ENCODE results near the gene CPN2. TPM values are rescaled to one million over a fixed set of nuclear protein-coding genes. Genes with fewer than 3 reads are reported as not detected.

Gene CPN2
- total RNA-seq, 1 experiment from 2014 or later = 0.09 TPM

GRCh38 chr3:194303749-194304148, 47.4 kb downstream of the CPN2 start (continued):
- TF ChIP-seq ATF6 (CRISPR knock-in tag; IDR thresholded peaks at IDR 0.05) = no peak

- TF ChIP-seq MAX (CRISPR knock-in tag; IDR thresholded peaks at IDR 0.05) = no peak
- TF ChIP-seq MYBL2 (CRISPR knock-in tag; IDR thresholded peaks at IDR 0.05) = no peak
- no peak for TF ChIP-seq ZNF425 (CRISPR knock-in tag; conservative IDR thresholded peaks at IDR 0.05)
- TF ChIP-seq ZNF416 (CRISPR knock-in tag; IDR thresholded peaks at IDR 0.05) = no peak
- no peak for TF ChIP-seq TEAD4 (CRISPR knock-in tag; IDR thresholded peaks at IDR 0.05)
- no peak for TF ChIP-seq ZNF317 (CRISPR knock-in tag; IDR thresholded peaks at IDR 0.05; ENCODE audit: borderline replicate concordance, low read depth)
- TF ChIP-seq GABPB1 (CRISPR knock-in tag; IDR thresholded peaks at IDR 0.05) = no peak
- no peak for TF ChIP-seq RELA (CRISPR knock-in tag; IDR thresholded peaks at IDR 0.05; ENCODE audit: borderline replicate concordance)
- TF ChIP-seq RORB (CRISPR knock-in tag; IDR thresholded peaks at IDR 0.05) = no peak
- TF ChIP-seq ZNF263 (CRISPR knock-in tag; IDR thresholded peaks at IDR 0.05; ENCODE audit: low read depth) = no peak
- Mint-ChIP-seq H3K4me3 (no peak overlapping the region), H3K27ac (no peak overlapping the region), H3K36me3 (no peaks in the 10 kb centered on the region), H3K4me1 (peaks cover 43% of the 10 kb centered on the region), H3K9me3 (no peaks in the 10 kb centered on the region), H3K27me3 (ENCODE audit: low read depth) (peaks cover 10% of the 10 kb centered on the region)
- ChIA-PET POLR2A (interaction anchor here (0.5 to 0.6 kb wide), 2 partner anchors 24 to 33 kb away, joined by 4 to 5 read pairs; no protein-coding TSS in a partner anchor), CTCF (interaction anchor here (2.7 to 3.8 kb wide), 2 partner anchors 14 kb away, joined by 14 to 18 read pairs; no protein-coding TSS in a partner anchor)
- DNase-seq (ENCODE audit: low spot score) (no peak), ATAC-seq (no peak)
These were observed 49.4 kb downstream of the CPN2 start for GRCh38 chr3:194301730-194302129.

GRCh38 chr3:194300936-194301335, 50.2 kb downstream of the CPN2 start:
- H3K4me3 Mint-ChIP-seq = no peak overlapping the region
- no peak for DNase-seq (ENCODE audit: low spot score)
- H3K4me1 Mint-ChIP-seq = peaks cover 40% of the 10 kb centered on the region
- H3K27me3 Mint-ChIP-seq (ENCODE audit: low read depth) = peaks cover 10% of the 10 kb centered on the region
- H3K27ac Mint-ChIP-seq = no peak overlapping the region
- no peaks in the 10 kb centered on the region for H3K36me3 Mint-ChIP-seq
- ChIA-PET CTCF (interaction anchor here (1.0 to 3.8 kb wide), 4 partner anchors 13 to 25 kb away, joined by 3 to 18 read pairs (median 11); no protein-coding TSS in a partner anchor), POLR2A (no interaction called here)
- ATAC-seq = no peak
- H3K9me3 Mint-ChIP-seq = no peaks in the 10 kb centered on the region
- TF ChIP-seq STAT6 (CRISPR knock-in tag; conservative IDR thresholded peaks at IDR 0.05; ENCODE audit: low read depth) = no peak
- TF ChIP-seq ZMAT4 (CRISPR knock-in tag; IDR thresholded peaks at IDR 0.05) = no peak
- TF ChIP-seq SMAD3 (CRISPR knock-in tag; IDR thresholded peaks at IDR 0.05; ENCODE audit: borderline replicate concordance) = no peak
- no peak for TF ChIP-seq GTF2I (CRISPR knock-in tag; conservative IDR thresholded peaks at IDR 0.05)
- no peak for TF ChIP-seq HMGXB4 (CRISPR knock-in tag; IDR thresholded peaks at IDR 0.05)
- TF ChIP-seq ARID4B (CRISPR knock-in tag; IDR thresholded peaks at IDR 0.05; ENCODE audit: borderline replicate concordance) = no peak
- TF ChIP-seq NFATC4 (CRISPR knock-in tag; IDR thresholded peaks at IDR 0.05) = no peak
- TF ChIP-seq FOXP1 (CRISPR knock-in tag; IDR thresholded peaks at IDR 0.05; ENCODE audit: borderline replicate concordance) = no peak
- TF ChIP-seq ZNF232 (CRISPR knock-in tag; IDR thresholded peaks at IDR 0.05) = no peak

Measured in WTC11 (cell line).